ENCODE measurements around the gene ELMO1. TPM values are rescaled to one million over a fixed set of nuclear protein-coding genes. Genes with fewer than 3 reads are reported as not detected.

ELMO1 gene
- total and polyA plus RNA-seq, 8 donors, result 18.2 to 55.3 (median 45.6) TPM

GRCh38 chr7:36811807-36812206, 636.9 kb downstream of the ELMO1 start:
- H3K4me3 ChIP-seq, result no peak overlapping the region
- intact Hi-C loops (cut with DNase I), result no loop called here
- TF ChIP-seq, protein P1, sequence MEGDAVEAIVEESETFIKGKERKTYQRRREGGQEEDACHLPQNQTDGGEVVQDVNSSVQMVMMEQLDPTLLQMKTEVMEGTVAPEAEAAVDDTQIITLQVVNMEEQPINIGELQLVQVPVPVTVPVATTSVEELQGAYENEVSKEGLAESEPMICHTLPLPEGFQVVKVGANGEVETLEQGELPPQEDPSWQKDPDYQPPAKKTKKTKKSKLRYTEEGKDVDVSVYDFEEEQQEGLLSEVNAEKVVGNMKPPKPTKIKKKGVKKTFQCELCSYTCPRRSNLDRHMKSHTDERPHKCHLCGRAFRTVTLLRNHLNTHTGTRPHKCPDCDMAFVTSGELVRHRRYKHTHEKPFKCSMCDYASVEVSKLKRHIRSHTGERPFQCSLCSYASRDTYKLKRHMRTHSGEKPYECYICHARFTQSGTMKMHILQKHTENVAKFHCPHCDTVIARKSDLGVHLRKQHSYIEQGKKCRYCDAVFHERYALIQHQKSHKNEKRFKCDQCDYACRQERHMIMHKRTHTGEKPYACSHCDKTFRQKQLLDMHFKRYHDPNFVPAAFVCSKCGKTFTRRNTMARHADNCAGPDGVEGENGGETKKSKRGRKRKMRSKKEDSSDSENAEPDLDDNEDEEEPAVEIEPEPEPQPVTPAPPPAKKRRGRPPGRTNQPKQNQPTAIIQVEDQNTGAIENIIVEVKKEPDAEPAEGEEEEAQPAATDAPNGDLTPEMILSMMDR (IDR thresholded peaks at IDR 0.05), result no peak
- no peaks in the 10 kb centered on the region for H3K27me3 ChIP-seq
- DNase-seq (no peak), ATAC-seq (no peak)
- H3K36me3 ChIP-seq, result no peaks in the 10 kb centered on the region
- H3K4me1 ChIP-seq, result no peaks in the 10 kb centered on the region
- H3K9me3 ChIP-seq, result no peaks in the 10 kb centered on the region
- no peak overlapping the region for H3K27ac ChIP-seq

DNA sequence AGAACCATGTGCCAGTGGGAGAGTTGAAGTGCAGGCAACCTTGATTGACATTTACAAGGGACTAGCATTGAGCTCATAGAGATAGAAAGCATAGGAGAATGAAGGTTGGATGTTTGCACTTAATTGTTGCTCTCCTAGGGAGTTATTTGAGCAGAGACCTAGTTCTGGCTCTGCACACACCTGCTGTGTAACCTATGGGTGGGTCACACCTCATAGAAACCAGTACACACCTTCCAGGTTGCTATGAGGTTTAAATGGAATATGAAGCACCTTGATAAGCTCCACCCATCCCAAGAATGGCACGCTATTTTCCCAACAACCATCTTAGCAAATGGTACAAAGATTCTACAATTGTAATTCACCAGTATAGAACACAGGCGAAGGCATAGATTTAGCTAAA, 638.2 kb downstream of the ELMO1 start:
- TF ChIP-seq, protein P1 (IDR thresholded peaks at IDR 0.05), result no peak
- intact Hi-C loops (cut with DNase I), result no loop called here
- no peaks in the 10 kb centered on the region for H3K4me1 ChIP-seq
- no peaks in the 10 kb centered on the region for H3K9me3 ChIP-seq
- H3K27ac ChIP-seq, result no peak overlapping the region
- H3K4me3 ChIP-seq, result no peak overlapping the region
- H3K36me3 ChIP-seq, result no peaks in the 10 kb centered on the region
- DNase-seq (no peak), ATAC-seq (no peak)
- no peaks in the 10 kb centered on the region for H3K27me3 ChIP-seq

DNA sequence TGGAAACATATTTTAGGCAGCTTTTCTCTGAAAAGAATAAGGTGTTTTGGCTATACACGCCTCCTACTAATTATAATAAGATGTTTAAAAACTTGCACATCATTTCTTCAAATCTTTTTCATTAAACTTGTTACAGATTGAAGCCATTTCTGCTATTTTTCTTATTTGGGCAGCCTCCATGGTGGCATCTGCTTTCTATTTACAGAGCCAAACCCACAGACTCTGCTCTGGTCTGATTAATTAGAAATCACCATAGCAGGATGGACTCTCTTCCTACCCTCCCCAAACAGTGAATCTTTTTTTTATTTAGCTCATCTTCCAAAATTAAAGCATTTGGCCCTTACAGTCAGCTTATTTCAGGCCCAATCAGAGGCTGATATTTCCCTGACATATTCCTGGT, 638.6 kb downstream of the ELMO1 start:
- Histone ChIP-seq H3K4me1 (no peaks in the 10 kb centered on the region), H3K4me3 (no peak overlapping the region), H3K27me3 (no peaks in the 10 kb centered on the region), H3K9me3 (no peaks in the 10 kb centered on the region), H3K36me3 (no peaks in the 10 kb centered on the region), H3K27ac (no peak overlapping the region)
- TF ChIP-seq, protein P1 (IDR thresholded peaks at IDR 0.05), result no peak
- ATAC-seq, result no peak
- no peak for DNase-seq
- intact Hi-C loops (cut with DNase I), result no loop called here

DNA sequence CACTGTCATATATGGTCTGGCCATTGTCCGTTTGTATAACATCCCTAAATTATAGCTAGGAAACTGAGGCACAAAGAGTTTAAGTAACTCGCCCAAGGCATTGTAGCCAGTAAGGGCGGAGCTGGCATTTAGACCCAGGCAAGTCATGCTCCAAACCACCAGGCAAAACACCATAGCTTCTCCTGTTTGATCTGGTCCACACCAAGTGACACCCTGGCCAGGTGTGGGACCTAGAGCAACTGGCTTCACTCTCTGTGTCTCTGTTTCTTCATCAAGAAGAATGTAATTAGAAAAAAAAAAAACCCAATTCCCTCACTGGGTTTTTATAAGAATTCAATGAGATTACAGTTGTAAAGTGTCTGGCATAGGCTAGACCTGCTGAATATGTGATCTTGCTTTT, 639.2 kb downstream of the ELMO1 start:
- DNase-seq (no peak), ATAC-seq (no peak)
- intact Hi-C loops (cut with DNase I), result no loop called here
- Histone ChIP-seq H3K9me3 (no peaks in the 10 kb centered on the region), H3K27me3 (no peaks in the 10 kb centered on the region), H3K4me1 (no peaks in the 10 kb centered on the region), H3K36me3 (no peaks in the 10 kb centered on the region), H3K4me3 (no peak overlapping the region), H3K27ac (no peak overlapping the region)
- TF ChIP-seq, protein P1 (IDR thresholded peaks at IDR 0.05), result no peak

DNA sequence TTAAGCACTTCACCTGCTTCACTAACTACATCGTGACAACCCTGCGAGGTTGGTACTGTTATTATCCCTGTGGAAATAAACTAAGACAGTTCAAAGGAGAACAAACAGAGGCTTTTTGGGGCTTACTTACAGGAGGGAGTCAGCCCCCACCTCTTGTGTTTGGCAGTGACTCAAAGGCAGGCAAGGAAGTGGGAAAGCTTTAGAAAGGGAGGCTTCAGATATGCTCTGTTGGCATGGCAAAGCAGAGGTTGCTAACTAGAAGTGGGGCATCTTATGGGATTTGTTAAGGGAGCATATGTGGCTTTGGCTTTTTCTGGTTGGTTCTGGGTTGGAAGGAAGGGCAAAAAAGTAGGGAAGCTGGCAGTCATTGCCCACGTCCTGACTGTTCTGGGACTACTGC, 639.6 kb downstream of the ELMO1 start:
- H3K9me3 ChIP-seq, result no peaks in the 10 kb centered on the region
- H3K4me1 ChIP-seq, result no peaks in the 10 kb centered on the region
- H3K36me3 ChIP-seq, result no peaks in the 10 kb centered on the region
- TF ChIP-seq, protein P1 (IDR thresholded peaks at IDR 0.05), result no peak
- H3K4me3 ChIP-seq, result no peak overlapping the region
- H3K27me3 ChIP-seq, result no peaks in the 10 kb centered on the region
- ATAC-seq, result no peak
- H3K27ac ChIP-seq, result no peak overlapping the region
- DNase-seq, result no peak
- intact Hi-C loops (cut with DNase I), result no loop called here

Data from left lung (tissue), 10 donors.